HG03159 (cell line): Measurements from ENCODE around the gene GALNT18.

Experiments used
- ATAC-seq: cut with Tn5 transposase; IDR thresholded peaks from one replicate; pipeline ENCODE4 v1.9.1; 2021; ENCODE audit warnings: mild to moderate bottlenecking, moderate library complexity; ENCODE audit not compliant: unreplicated experiment

Gene GALNT18

GRCh38 chr11:11251394-11251970 lies 370.3 kb downstream of the GALNT18 start:
- no peak for ATAC-seq

GRCh38 chr11:11250470-11250869 lies 371.3 kb downstream of the GALNT18 start:
- ATAC-seq: no peak

- ATAC-seq: no peak
These were observed 374.2 kb downstream of the GALNT18 start for GRCh38 chr11:11247576-11247975.

- no peak for ATAC-seq
These were observed 374.7 kb downstream of the GALNT18 start for GRCh38 chr11:11247086-11247485.

- no peak for ATAC-seq
These were observed 375.6 kb downstream of the GALNT18 start for GRCh38 chr11:11246166-11246565.

- no peak for ATAC-seq
These were observed 376.4 kb downstream of the GALNT18 start for GRCh38 chr11:11245453-11245852.

GRCh38 chr11:11244470-11245080 lies 377.2 kb downstream of the GALNT18 start:
- no peak for ATAC-seq

GRCh38 chr11:11243590-11244469 lies 378.0 kb downstream of the GALNT18 start:
- ATAC-seq: no peak

GRCh38 chr11:11243209-11243589 lies 378.6 kb downstream of the GALNT18 start:
- ATAC-seq: no peak

GRCh38 chr11:11241284-11241683 lies 380.5 kb downstream of the GALNT18 start:
- ATAC-seq: no peak

GRCh38 chr11:11239959-11240358 lies 381.8 kb downstream of the GALNT18 start:
- ATAC-seq: no peak

- no peak for ATAC-seq
These were observed 384.6 kb downstream of the GALNT18 start for GRCh38 chr11:11237070-11237832.

- ATAC-seq: no peak
These were observed 385.2 kb downstream of the GALNT18 start for GRCh38 chr11:11236498-11237059.

- no peak for ATAC-seq
These were observed 390.0 kb downstream of the GALNT18 start for GRCh38 chr11:11231763-11232162.

- ATAC-seq: no peak
These were observed 390.8 kb downstream of the GALNT18 start for GRCh38 chr11:11230802-11231562.

GRCh38 chr11:11230087-11230486 lies 391.7 kb downstream of the GALNT18 start:
- no peak for ATAC-seq

- no peak for ATAC-seq
These were observed 392.2 kb downstream of the GALNT18 start for GRCh38 chr11:11229647-11230046.

- no peak for ATAC-seq
These were observed 394.3 kb downstream of the GALNT18 start for GRCh38 chr11:11227296-11228085.
